Mesendoderm (in vitro differentiated cells): ENCODE results near the gene PIK3C2B.
A peak's percentile ranks its signal among the peaks of the same experiment; 100 is the strongest.

Experiments used
- DNase-seq: peaks from one replicate; pipeline ENCODE4 v3.0.0; 2013
- H2AK5ac ChIP-seq: 2 replicates; pipeline ENCODE4 v1.6.1; 2013; ENCODE audit warnings: low read length, inconsistent platforms
- H2BK120ac ChIP-seq: 2 replicates; pipeline ENCODE4 v1.6.1; 2013; ENCODE audit warnings: low read depth, mild to moderate bottlenecking, low read length, moderate library complexity, mixed read lengths
- H2BK15ac ChIP-seq: replicated peaks from 2 replicates; pipeline ENCODE4 v1.6.1; 2013; ENCODE audit warnings: low read depth, mild to moderate bottlenecking, moderate library complexity
- H2BK5ac ChIP-seq: 2 replicates; pipeline ENCODE4 v1.6.1; 2013; ENCODE audit warnings: low read length, inconsistent platforms
- H3K18ac ChIP-seq: 2 replicates; pipeline ENCODE4 v1.6.1; 2013; ENCODE audit warnings: mild to moderate bottlenecking, low read length, mixed read lengths
- H3K23ac ChIP-seq: one replicate; pipeline ENCODE4 v1.6.1; 2013; ENCODE audit warnings: low read length
- H3K27ac ChIP-seq: 2 replicates; pipeline ENCODE4 v1.5.1; 2013; ENCODE audit warnings: low read depth, mild to moderate bottlenecking, inconsistent platforms, low read length, moderate library complexity
- H3K27me3 ChIP-seq: 2 replicates; pipeline ENCODE4 v1.6.1; 2013; ENCODE audit warnings: low read length, control low read depth, mild to moderate bottlenecking, inconsistent platforms; ENCODE audit not compliant: insufficient read depth, poor library complexity
- H3K36me3 ChIP-seq: 2 replicates; pipeline ENCODE4 v1.6.1; 2013; ENCODE audit warnings: low read length, inconsistent platforms; ENCODE audit not compliant: control insufficient read depth, insufficient read depth
- H3K4ac ChIP-seq: one replicate; pipeline ENCODE4 v1.6.1; 2013; ENCODE audit warnings: low read depth, mild to moderate bottlenecking, low read length, moderate library complexity
- H3K4me1 ChIP-seq: 2 replicates; pipeline ENCODE4 v1.6.1; 2013; ENCODE audit warnings: low read depth, low read length, inconsistent platforms; ENCODE audit not compliant: control insufficient read depth
- H3K4me2 ChIP-seq: 2 replicates; pipeline ENCODE4 v1.6.1; 2013; ENCODE audit warnings: low read length
- H3K4me3 ChIP-seq: 2 replicates; pipeline ENCODE4 v1.5.1; 2013; ENCODE audit warnings: mild to moderate bottlenecking, low read length
- H3K56ac ChIP-seq: one replicate; pipeline ENCODE4 v1.6.1; 2013; ENCODE audit warnings: low read length
- H3K79me1 ChIP-seq: 2 replicates; pipeline ENCODE4 v1.6.1; 2013; ENCODE audit warnings: low read length, inconsistent platforms
- H3K79me2 ChIP-seq: 2 replicates; pipeline ENCODE4 v1.6.1; 2013; ENCODE audit warnings: mild to moderate bottlenecking, low read length; ENCODE audit not compliant: control insufficient read depth, insufficient read depth
- H3K9ac ChIP-seq: 2 replicates; pipeline ENCODE4 v1.6.1; 2013; ENCODE audit warnings: low read length, inconsistent platforms
- H4K5ac ChIP-seq: one replicate; pipeline ENCODE4 v1.6.1; 2013; ENCODE audit warnings: low read length
- H4K8ac ChIP-seq: one replicate; pipeline ENCODE4 v1.6.1; 2013; ENCODE audit warnings: low read depth, mild to moderate bottlenecking, control low read depth, low read length, moderate library complexity
- WGBS: extraction: QIAGEN DNeasy Blood & Tissue Kit; methylation state at CpG from one replicate; pipeline ENCODE4 v1.1.7; 2013; ENCODE audit warnings: low lambda C conversion rate, missing lambda C conversion rate; ENCODE audit not compliant: insufficient coverage; ENCODE audit errors: extremely low coverage; 5-methylcytosine and 5-hydroxymethylcytosine counted together

The PIK3C2B gene

DNA sequence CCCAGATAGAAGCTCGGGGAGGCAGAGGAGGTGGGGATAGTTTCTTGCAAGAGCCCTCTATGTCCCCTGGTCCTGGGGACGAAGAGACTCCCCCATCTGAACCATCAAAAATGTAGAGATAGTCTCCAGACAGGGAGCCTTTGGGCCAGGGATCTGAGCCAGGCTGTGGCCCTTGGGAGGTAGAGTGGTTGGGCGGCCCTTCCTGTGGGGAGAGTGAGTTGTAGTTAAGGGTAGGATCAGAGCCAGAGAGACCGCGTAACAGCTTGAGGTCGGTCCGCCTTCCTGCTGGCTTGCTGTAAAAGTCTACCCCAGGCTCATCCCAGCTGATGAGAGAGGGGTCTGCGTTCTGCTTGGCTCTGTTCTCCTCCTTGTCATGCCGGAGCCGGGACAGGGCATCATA lies 25.3 kb downstream of the PIK3C2B start:
- no peaks in the 10 kb centered on the region for H3K79me2 ChIP-seq
- DNase-seq, result no peak
- H3K4me3 ChIP-seq, result no peak overlapping the region
- H4K8ac ChIP-seq, result no peak overlapping the region
- H2BK15ac ChIP-seq, result no peak overlapping the region
- H2BK5ac ChIP-seq, result no peak overlapping the region
- no peaks in the 10 kb centered on the region for H3K79me1 ChIP-seq
- peaks cover 2% of the 10 kb centered on the region for H3K4me1 ChIP-seq
- no peak overlapping the region for H3K23ac ChIP-seq
- no peaks in the 10 kb centered on the region for H3K27me3 ChIP-seq
- WGBS, result no CpG with 5 or more reads among the region's 10 CpGs
- no peak overlapping the region for H3K4me2 ChIP-seq
- no peaks in the 10 kb centered on the region for H3K36me3 ChIP-seq
- H2AK5ac ChIP-seq, result no peak overlapping the region
- no peak overlapping the region for H2BK120ac ChIP-seq
- H3K9ac ChIP-seq, result no peak overlapping the region
- no peak overlapping the region for H3K27ac ChIP-seq
- H4K5ac ChIP-seq, result no peak overlapping the region
- H3K56ac ChIP-seq, result no peak overlapping the region
- H3K18ac ChIP-seq, result no peak overlapping the region
- no peak overlapping the region for H3K4ac ChIP-seq

DNA sequence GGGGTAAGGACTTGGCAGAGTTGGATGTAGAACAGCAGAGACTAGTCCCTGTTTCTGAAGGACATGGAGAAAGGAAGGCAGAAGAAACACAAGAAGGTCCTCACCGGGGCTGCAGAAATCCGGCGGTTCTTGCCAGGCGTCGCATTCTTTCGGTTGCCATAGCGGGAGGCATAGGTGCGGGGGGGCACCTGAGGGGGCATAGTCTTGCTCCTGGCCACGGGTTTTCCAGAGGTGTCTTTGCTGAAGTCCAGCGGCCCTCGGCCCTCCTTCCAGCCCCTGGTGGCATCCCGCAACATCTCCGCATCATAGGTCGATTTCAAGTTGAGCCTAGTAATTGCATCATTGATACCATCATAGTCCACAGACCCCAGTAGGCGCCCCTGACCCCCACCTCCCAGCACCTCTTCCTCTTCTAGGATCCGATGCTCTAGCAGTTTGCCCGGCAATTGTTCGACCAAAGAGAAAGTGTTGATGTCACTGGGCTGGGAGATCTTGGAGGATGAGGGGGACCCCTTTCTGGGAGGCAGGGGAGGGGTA lies 25.8 kb downstream of the PIK3C2B start:
- no peak overlapping the region for H2AK5ac ChIP-seq
- no peak overlapping the region for H3K9ac ChIP-seq
- peaks cover 2% of the 10 kb centered on the region for H3K4me1 ChIP-seq
- no peak overlapping the region for H3K18ac ChIP-seq
- no peak overlapping the region for H2BK15ac ChIP-seq
- H3K4me3 ChIP-seq, result no peak overlapping the region
- H3K79me2 ChIP-seq, result no peaks in the 10 kb centered on the region
- H3K79me1 ChIP-seq, result no peaks in the 10 kb centered on the region
- H3K27ac ChIP-seq, result no peak overlapping the region
- H3K27me3 ChIP-seq, result no peaks in the 10 kb centered on the region
- H3K4me2 ChIP-seq, result no peak overlapping the region
- no peak overlapping the region for H2BK5ac ChIP-seq
- no peak overlapping the region for H4K5ac ChIP-seq
- H3K56ac ChIP-seq, result no peak overlapping the region
- no peak overlapping the region for H3K23ac ChIP-seq
- no peak overlapping the region for H3K4ac ChIP-seq
- no CpG with 5 or more reads among the region's 18 CpGs for WGBS
- no peak for DNase-seq
- H3K36me3 ChIP-seq, result no peaks in the 10 kb centered on the region
- H2BK120ac ChIP-seq, result no peak overlapping the region
- no peak overlapping the region for H4K8ac ChIP-seq

DNA sequence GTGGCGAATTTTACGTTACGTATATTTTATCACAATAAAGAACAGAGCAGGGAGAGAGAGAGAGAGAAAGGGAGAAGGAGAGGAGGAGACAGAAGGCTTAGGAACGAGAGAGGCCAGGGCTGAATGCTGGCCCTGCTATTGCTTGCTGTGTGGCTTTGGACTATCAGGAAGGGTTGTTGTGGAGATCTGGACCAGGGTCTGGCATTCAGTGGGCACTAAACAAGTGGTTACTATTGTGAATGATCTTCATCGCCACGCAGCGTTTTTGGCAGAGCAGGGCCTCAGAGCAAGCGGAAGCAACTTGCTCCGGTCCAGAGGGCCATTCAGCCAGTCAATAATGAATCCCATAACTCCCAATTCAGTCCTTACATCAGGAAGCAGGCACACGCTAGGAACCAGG lies 26.4 kb downstream of the PIK3C2B start:
- Histone ChIP-seq H3K4me2 (no peak overlapping the region), H3K36me3 (no peaks in the 10 kb centered on the region), H3K27me3 (no peaks in the 10 kb centered on the region), H2BK120ac (no peak overlapping the region), H3K79me2 (no peaks in the 10 kb centered on the region), H3K23ac (no peak overlapping the region), H3K9ac (no peak overlapping the region), H3K18ac (no peak overlapping the region), H3K27ac (no peak overlapping the region), H2AK5ac (no peak overlapping the region), H3K4me3 (no peak overlapping the region), H4K8ac (no peak overlapping the region), H2BK5ac (no peak overlapping the region), H2BK15ac (no peak overlapping the region), H3K4ac (no peak overlapping the region), H3K56ac (no peak overlapping the region), H3K4me1 (no peaks in the 10 kb centered on the region), H4K5ac (no peak overlapping the region), H3K79me1 (no peaks in the 10 kb centered on the region)
- no CpG with 5 or more reads among the region's 10 CpGs for WGBS
- DNase-seq, result no peak

DNA sequence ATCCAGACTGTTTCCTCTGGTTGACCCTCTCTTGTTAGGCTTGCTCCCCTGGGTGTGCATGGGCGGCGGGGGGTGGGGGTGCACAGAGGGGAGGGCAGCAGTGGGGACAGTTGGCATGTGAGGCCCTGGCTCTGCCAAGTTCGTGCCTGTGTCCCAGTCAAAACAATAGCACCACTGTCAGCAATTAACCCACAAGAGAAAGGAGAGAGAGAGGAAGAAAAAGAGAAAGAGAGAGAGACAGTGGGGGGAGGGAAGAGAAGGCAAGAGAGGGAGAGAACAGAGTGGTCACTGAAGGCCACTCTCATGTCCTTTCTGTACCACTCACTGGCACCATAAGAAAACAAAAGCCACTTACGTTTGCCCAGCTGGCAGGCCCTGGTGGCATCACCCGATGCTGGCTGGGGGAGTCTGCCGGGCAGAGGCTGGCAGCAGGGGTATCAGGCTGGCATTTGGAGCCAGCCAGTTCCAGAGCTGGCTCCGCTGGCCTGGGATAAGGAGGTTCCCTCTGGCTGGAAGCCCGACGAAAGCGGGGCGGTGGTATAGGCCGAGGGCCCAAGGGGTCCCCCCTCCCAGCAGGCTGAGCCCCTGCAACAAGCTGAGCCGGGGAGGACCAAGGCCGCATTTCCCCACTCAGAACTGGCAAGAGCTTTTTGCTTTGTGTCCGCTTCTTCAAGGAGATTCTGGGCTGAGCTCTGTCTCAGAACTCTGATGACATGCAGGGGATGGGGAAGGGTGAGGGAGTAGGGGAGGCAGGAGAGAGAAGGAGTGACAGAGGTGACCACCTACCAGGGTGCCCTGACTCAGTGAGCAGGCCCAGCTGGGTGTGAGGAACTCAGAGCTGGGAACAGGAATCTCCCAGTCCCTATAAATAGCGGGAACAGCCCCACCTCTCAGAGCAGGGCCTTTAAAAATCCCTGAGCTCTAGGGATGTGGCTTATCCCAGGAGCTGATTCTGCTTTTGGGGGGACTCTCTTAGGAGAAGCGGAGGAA lies 27.9 kb downstream of the PIK3C2B start:
- H3K4ac ChIP-seq, result no peak overlapping the region
- H3K36me3 ChIP-seq, result no peaks in the 10 kb centered on the region

DNA sequence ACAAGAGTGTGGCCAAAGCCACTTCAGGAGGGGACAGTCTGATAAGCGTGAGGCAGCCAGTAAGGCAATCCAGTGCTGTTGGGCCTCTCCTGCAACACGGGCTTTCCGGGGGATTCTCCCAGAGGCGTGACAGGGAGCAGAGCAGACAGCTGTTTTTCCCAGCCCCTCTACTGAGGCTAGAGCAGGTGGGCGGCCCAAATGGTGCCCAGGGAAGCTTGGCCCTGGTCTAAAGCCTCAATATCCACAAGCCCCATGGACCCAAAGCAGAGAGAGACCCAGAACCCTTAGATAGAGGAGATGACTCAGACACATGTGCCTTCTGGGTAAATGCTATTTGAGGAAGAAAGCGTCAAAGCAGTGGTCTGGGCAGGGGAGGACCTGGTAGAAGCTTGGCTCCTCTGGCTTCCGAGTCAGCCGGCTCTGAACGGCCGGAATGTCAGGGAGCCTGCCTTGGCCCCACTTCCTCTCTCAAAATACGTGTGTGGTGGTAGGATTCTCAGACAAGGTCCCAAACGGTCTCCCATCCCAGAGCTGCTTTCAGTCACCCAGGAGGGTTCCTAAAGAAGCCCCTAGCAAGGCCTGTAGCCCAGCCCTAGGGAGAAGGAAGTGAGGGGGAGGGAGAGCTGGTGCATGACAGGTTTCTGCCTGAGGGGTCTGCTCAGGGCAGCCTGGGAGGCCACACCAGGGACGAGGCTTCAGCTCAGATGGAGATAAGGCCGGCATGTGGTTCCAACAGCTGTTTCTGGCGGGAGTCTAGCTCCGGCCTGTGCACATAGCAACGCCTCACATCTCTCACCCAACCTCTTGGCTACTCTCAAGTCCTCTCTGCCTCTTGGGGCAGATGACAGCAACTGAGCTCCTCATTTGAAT lies 28.8 kb downstream of the PIK3C2B start:
- Histone ChIP-seq H2AK5ac (no peak overlapping the region), H3K4ac (no peak overlapping the region), H3K27ac (no peak overlapping the region), H3K56ac (no peak overlapping the region), H2BK120ac (no peak overlapping the region), H3K18ac (no peak overlapping the region), H3K79me1 (no peaks in the 10 kb centered on the region), H3K4me1 (no peaks in the 10 kb centered on the region), H3K23ac (peak overlapping the region; percentile 45), H3K36me3 (no peaks in the 10 kb centered on the region), H3K9ac (no peak overlapping the region), H4K8ac (no peak overlapping the region), H3K79me2 (no peaks in the 10 kb centered on the region), H4K5ac (no peak overlapping the region), H3K4me2 (no peak overlapping the region), H3K4me3 (no peak overlapping the region), H3K27me3 (no peaks in the 10 kb centered on the region), H2BK15ac (no peak overlapping the region), H2BK5ac (no peak overlapping the region)
- DNase-seq, result peak; percentile 30
- no CpG with 5 or more reads among the region's 17 CpGs for WGBS

More for the DNA sequence above, 27.9 kb downstream of the PIK3C2B start:
- H3K23ac ChIP-seq, result no peak overlapping the region
- no peak overlapping the region for H3K9ac ChIP-seq
- no peak overlapping the region for H3K4me3 ChIP-seq
- no peak overlapping the region for H3K4me2 ChIP-seq
- no peak overlapping the region for H4K8ac ChIP-seq
- no peak overlapping the region for H2BK15ac ChIP-seq
- H3K27me3 ChIP-seq, result no peaks in the 10 kb centered on the region
- DNase-seq, result no peak
- no CpG with 5 or more reads among the region's 17 CpGs for WGBS
- H3K27ac ChIP-seq, result no peak overlapping the region
- H3K56ac ChIP-seq, result no peak overlapping the region
- H3K4me1 ChIP-seq, result no peaks in the 10 kb centered on the region
- no peak overlapping the region for H4K5ac ChIP-seq
- H2BK120ac ChIP-seq, result no peak overlapping the region
- H2AK5ac ChIP-seq, result no peak overlapping the region
- H3K79me1 ChIP-seq, result no peaks in the 10 kb centered on the region
- H2BK5ac ChIP-seq, result no peak overlapping the region
- no peak overlapping the region for H3K18ac ChIP-seq
- no peaks in the 10 kb centered on the region for H3K79me2 ChIP-seq
